Uterus (tissue), 4 donors: ENCODE measurements around the gene FADS3. TPM values are rescaled to one million over a fixed set of nuclear protein-coding genes. Genes with fewer than 3 reads are reported as not detected.
A peak's percentile ranks its signal among the peaks of the same experiment; 100 is the strongest.

Source experiments
- DNase-seq, 2 donors: peaks; one replicate each; pipeline ENCODE4 v3.0.0-alpha.2; 2019 to 2020
- H3K27ac ChIP-seq, 2 donors: fragments of 200-600 bp; sonication (generic); 1 replicate in 1 of 2; 2 replicates in 1 of 2; pipeline ENCODE4 v1.5.1; 2016 to 2018
- H3K27me3 ChIP-seq, 2 donors: fragments of 200-600 bp; sonication (generic); one replicate each; pipeline ENCODE4 v1.5.1; 2018 to 2019; ENCODE audit warnings: control low read depth in 1 of 2
- H3K36me3 ChIP-seq, 2 donors: fragments of 200-600 bp; sonication (generic); one replicate each; pipeline ENCODE4 v1.5.1; 2019; ENCODE audit warnings: control low read depth in 1 of 2
- H3K4me1 ChIP-seq, 2 donors: fragments of 200-600 bp; sonication (generic); one replicate each; pipeline ENCODE4 v1.5.1; 2018 to 2019; ENCODE audit warnings: control low read depth in 1 of 2
- H3K4me3 ChIP-seq, 2 donors: fragments of 200-600 bp; sonication (generic); 1 replicate in 1 of 2; 2 replicates in 1 of 2; pipeline ENCODE4 v1.5.1; 2018 to 2019; ENCODE audit warnings: mild to moderate bottlenecking in 1 of 2
- H3K9me3 ChIP-seq, 2 donors: fragments of 200-600 bp; sonication (generic); one replicate each; pipeline ENCODE4 v1.5.1; 2019; ENCODE audit warnings: control low read depth in 1 of 2
- POLR2A ChIP-seq, 2 donors: fragments of 450-650 bp; IDR thresholded peaks; one replicate each; pipeline ENCODE4 v1.6.1; 2016; ENCODE audit warnings: antibody characterized with exemption in 2 of 2, mild to moderate bottlenecking in 1 of 2, moderate library complexity in 1 of 2
- intact Hi-C: fragments of 100-400 bp; cut with DNase I; formaldehyde crosslinking; loops from one replicate; pipeline ENCODE4 v1.15.1; 2023; ENCODE audit warnings: low total_unique reads
- total RNA-seq, 4 donors: library from RNA; depleted of rRNA in 3 of 4; stranded (reverse); fragments of >200 nt in 3 of 4; gene quantifications; one replicate each; pipeline versions ENCODE4 v1.1.0 to v1.2.4, GENCODE V29; 2014 to 2023
- TF ChIP-seq, protein P1 (sequence below), 4 experiments: fragments of 200-600 bp in 2 of 4; fragments of 450-650 bp in 2 of 4; sonication (generic) in 2 of 4; IDR thresholded peaks; one replicate each; pipeline ENCODE4 v1.5.1; 2016 to 2019; ENCODE audit warnings: antibody characterized with exemption in 4 of 4, mild to moderate bottlenecking in 2 of 4, moderate library complexity in 1 of 4
- donor health status: DM: yes; HTN: yes; CAD: no.

Gene FADS3
- total RNA-seq, 4 donors from 2014 or later, result 18.2 to 74.6 (median 32.0) TPM

DNA sequence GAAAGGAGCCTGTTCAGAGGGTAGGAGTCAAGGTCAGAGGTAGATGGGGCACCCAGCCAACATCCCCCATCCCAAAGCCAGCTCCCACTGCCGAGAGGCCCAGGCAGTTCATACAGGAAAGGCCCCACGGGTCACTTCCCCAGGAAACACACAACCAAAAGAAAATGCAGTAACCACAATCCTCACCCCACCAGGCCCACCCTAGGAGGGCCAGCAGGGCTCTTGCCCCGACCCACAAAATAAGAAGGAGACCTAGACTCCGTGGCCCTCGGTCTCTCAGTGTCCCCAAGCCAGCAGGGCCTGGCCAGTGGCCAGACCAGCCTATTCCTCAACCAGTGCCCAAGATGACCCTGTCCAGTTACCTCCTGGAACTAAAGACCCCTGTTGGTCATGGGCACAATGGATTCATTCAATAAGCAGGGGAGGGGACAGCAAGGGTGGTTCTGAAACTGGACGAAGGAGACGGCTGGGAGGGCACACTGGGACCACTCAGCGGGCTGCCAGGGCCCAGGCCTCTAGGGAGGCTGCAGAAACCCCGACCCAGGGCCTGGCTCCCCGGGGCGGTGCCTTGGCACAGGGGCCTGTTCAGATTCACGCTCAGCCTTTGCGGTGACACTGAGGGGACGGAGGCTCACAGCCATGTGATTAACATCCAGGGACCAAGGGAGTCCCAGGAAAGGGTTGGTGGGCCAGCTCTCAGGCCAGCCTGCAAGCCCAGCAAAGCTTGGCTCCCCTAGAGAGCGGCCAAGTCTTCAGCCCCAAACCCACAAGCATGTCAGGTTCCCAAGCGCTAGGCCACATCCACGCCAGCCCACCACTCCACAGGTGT lies 20.6 kb upstream of the FADS3 start:
- Histone ChIP-seq H3K27me3 (no peaks in the 10 kb centered on the region), H3K27ac (peak overlapping the region; percentile 66 to 70), H3K36me3 (no peaks in the 10 kb centered on the region), H3K4me3 (no peak overlapping the region), H3K4me1 (peaks cover 0 to 10% of the 10 kb centered on the region in 2 donors), H3K9me3 (no peaks in the 10 kb centered on the region)
- TF ChIP-seq, protein P1, sequence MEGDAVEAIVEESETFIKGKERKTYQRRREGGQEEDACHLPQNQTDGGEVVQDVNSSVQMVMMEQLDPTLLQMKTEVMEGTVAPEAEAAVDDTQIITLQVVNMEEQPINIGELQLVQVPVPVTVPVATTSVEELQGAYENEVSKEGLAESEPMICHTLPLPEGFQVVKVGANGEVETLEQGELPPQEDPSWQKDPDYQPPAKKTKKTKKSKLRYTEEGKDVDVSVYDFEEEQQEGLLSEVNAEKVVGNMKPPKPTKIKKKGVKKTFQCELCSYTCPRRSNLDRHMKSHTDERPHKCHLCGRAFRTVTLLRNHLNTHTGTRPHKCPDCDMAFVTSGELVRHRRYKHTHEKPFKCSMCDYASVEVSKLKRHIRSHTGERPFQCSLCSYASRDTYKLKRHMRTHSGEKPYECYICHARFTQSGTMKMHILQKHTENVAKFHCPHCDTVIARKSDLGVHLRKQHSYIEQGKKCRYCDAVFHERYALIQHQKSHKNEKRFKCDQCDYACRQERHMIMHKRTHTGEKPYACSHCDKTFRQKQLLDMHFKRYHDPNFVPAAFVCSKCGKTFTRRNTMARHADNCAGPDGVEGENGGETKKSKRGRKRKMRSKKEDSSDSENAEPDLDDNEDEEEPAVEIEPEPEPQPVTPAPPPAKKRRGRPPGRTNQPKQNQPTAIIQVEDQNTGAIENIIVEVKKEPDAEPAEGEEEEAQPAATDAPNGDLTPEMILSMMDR (IDR thresholded peaks at IDR 0.05), result no peak
- no peak for TF ChIP-seq POLR2A (IDR thresholded peaks at IDR 0.05)
- peak; percentile 17 to 30 for DNase-seq
- intact Hi-C loops, result no loop called here

DNA sequence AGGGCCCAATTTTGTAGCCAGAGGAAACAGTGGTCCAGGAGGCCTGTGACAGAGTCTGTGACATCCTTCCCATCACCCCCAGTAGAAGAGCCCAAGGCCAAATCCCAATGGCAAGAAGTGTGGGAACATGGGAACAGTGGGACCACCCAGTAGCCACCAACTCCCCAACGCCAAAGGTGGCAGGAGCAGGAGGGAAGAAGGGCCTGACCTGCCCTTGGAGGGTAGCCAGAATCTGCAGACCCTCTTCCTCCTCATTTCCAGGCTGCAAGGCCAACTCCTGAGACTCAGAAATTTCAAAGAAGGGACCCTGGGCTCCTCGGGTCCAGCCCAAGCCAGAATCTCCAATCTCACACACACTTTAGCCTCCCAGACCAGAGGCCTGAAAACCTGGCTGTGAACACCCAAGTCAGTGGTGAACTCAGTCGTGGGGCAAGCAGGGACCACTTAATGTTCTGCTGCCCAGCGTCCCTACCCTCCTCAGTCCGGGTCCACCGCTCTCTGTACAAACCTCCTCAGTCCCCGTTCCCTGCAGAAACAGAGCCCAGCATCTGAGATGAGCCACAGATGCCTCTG lies 19.9 kb upstream of the FADS3 start:
- peaks cover 0 to 10% of the 10 kb centered on the region in 2 donors for H3K4me1 ChIP-seq
- H3K9me3 ChIP-seq, result no peaks in the 10 kb centered on the region
- DNase-seq, result peak in 1 of 2 donors; percentile 27
- no peaks in the 10 kb centered on the region for H3K27me3 ChIP-seq
- intact Hi-C loops, result no loop called here
- H3K4me3 ChIP-seq, result no peak overlapping the region
- H3K36me3 ChIP-seq, result no peaks in the 10 kb centered on the region
- peak overlapping the region; percentile 66 to 70 for H3K27ac ChIP-seq
- no peak for TF ChIP-seq POLR2A (IDR thresholded peaks at IDR 0.05)
- TF ChIP-seq, protein P1 (IDR thresholded peaks at IDR 0.05), result no peak

DNA sequence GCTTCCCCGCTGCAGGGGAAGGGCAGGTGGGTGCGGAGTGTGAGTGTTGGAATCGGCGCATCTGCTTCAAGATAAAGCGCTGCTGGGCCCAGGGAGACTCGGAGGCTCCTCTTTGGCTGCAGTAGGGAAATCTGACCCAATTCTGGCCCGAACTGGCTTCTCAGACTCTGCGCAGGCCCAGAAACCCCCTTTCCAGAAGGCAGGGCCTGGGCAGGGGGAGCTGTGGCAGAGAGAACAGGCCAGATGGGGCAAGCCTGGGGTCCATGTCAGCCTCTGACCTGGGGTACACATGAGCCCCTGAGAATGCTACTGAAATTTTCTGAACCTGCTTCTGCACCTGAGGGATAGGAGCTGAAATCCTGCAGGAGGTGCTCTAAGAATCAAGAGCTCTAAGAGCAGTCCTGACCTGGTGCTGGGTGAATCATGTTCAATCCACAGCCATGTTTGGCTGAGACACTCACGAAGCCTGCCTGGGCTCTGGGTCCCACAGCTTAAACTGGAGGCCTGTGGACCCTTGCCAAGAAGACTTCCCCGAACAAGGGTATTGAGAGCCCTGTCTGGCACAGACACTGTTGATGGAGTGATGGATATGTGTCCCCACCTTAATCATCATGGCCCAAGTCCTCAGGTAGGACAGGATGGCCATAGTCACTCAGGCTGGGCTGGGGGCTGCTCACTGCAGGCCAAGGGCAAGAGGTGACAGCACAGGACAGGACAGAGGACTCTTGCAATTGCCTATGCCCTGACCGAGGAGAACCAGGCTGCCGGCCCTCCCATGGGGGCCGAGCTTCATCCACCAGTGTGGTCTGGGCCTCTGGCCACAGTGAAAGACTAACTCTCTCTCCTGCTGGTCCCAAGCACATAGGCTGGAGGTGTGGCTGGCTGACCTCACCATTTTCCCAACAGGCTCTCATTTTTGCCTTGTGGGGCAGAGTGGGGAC lies 19.1 kb upstream of the FADS3 start:
- intact Hi-C loops, result no loop called here
- peak overlapping the region; percentile 66 to 70 for H3K27ac ChIP-seq
- peak; percentile 49 to 73 for DNase-seq
- TF ChIP-seq, protein P1 (IDR thresholded peaks at IDR 0.05), result no peak
- no peak for TF ChIP-seq POLR2A (IDR thresholded peaks at IDR 0.05)
- no peaks in the 10 kb centered on the region for H3K27me3 ChIP-seq
- no peaks in the 10 kb centered on the region for H3K36me3 ChIP-seq
- H3K9me3 ChIP-seq, result no peaks in the 10 kb centered on the region
- no peak overlapping the region for H3K4me3 ChIP-seq
- H3K4me1 ChIP-seq, result peaks cover 0 to 10% of the 10 kb centered on the region in 2 donors

DNA sequence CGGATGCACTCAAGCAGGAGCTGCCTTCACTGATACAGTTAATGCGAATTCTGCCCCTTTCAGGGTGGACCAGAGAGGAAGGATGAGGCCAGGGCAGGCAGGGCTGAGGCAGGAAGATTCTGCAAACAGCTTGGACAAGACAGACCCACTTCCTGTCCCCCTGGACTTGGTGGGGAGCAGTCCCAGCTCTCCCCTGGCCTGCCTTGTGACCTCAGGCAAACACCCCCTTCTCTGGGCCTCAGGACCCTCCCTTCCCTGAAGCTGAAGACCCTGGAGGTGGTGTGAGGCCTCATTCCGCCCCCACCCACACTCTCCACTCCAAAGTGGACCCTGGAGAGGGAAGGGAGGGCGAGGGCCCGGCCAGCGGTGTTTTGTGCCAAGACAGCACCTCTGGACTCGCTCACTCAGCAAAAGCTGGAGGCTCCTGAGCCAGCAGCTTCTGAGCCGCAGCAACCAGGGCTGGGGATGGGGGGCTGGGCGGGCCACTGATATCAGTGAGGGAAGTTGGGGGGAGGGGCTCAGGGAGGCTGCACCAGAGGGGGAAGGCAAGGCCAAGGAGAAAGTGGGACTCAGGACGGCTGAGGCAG lies 17.5 kb upstream of the FADS3 start:
- H3K36me3 ChIP-seq, result no peaks in the 10 kb centered on the region
- H3K27ac ChIP-seq, result peak overlapping the region; percentile 66 to 70
- H3K27me3 ChIP-seq, result no peaks in the 10 kb centered on the region
- H3K4me1 ChIP-seq, result peaks cover 0 to 10% of the 10 kb centered on the region in 2 donors
- peak in 1 of 2 donors; percentile 64 for DNase-seq
- no peaks in the 10 kb centered on the region for H3K9me3 ChIP-seq
- TF ChIP-seq POLR2A (IDR thresholded peaks at IDR 0.05), result no peak
- TF ChIP-seq, protein P1 (IDR thresholded peaks at IDR 0.05), result no peak
- H3K4me3 ChIP-seq, result no peak overlapping the region
- intact Hi-C loops, result no loop called here
